ENCODE results near the gene AFF1.

- TF ChIP-seq CTCF (IDR thresholded peaks at IDR 0.05) (no peak), POLR2A (IDR thresholded peaks at IDR 0.05) (no peak)
Observed at GRCh38 chr4:86894455-86894854, 40.4 kb upstream of the AFF1 start.

Measured in esophagus squamous epithelium (tissue), 4 donors.